CD4-positive, alpha-beta T cell treated with Interleukin-15 for 1 hour (primary cell): ENCODE measurements around the gene ZEB2.

Experiments used
- DNase-seq: peaks from one replicate; pipeline ENCODE4 v3.0.0-alpha.2; 2020

ZEB2 gene

DNA sequence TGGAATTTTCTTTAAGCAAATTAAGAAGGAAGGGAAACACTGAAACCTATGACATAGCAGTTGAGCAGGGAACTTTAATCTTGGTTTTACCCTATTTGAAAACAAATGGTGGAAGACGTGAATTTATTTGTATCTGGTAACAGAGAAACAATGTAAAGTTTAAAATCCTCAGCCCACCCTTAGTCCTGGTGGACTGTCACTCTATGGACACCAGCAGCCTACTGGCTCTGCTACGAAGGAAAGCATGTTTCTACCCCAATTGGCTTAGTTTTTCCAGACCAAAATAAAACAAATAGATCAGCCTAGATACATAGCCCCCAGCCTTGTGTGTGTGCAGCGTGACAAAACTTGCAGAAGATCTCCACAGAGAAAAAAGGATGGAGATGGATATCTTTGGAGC, 7.4 kb downstream of the ZEB2 start:
- DNase-seq: no peak

GRCh38 chr2:144511937-144512336, 8.0 kb downstream of the ZEB2 start:
- DNase-seq: no peak

DNA sequence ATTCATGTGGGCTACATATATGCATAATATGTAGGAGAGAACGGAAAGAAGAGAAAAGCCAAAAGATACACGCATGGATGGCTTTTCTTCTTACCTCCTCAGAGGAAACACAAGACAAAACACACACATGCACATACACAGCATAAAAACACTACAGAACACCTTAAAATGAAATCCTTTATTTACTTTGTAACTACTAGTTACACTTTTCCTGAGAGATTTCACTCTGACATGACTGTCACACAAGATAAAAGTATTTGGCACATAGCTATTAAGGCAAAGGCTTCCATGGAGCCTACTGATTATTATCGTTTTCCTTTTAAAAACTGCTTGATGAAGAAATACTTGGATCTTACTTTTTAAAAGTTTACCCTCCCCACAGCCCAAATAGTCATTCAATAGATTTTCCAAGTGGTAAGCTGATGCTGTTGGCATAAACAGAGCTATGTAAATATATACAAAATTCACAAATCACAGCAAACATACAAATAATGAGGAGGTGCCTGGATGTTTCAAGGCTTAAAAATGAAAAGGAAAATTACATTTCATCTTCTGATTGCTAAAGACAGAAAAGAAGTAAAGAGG, 8.6 kb downstream of the ZEB2 start:
- no peak for DNase-seq

GRCh38 chr2:144510294-144510991, 9.5 kb downstream of the ZEB2 start:
- peak; percentile 75 for DNase-seq

DNA sequence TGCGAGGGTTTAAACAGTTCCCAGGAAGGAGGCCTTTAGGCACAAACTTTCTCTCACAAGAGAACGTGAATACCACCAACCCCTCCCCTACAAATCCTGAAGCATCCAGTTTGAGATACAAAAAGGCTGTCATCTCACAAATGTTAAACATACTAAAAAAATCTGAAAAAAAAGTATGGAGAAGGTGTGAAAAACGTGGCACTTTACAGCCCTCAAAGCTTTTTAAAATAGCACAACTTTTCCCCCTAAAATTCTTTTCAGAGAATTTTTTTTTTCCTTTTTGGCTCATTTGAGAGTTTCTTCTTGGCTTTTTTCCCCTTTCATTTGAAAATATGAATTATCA, 10.1 kb downstream of the ZEB2 start:
- no peak for DNase-seq

GRCh38 chr2:144509001-144509878, 10.7 kb downstream of the ZEB2 start:
- DNase-seq: no peak

- peak; percentile 47 for DNase-seq
Observed at GRCh38 chr2:144508172-144508851, 11.6 kb downstream of the ZEB2 start.

DNA sequence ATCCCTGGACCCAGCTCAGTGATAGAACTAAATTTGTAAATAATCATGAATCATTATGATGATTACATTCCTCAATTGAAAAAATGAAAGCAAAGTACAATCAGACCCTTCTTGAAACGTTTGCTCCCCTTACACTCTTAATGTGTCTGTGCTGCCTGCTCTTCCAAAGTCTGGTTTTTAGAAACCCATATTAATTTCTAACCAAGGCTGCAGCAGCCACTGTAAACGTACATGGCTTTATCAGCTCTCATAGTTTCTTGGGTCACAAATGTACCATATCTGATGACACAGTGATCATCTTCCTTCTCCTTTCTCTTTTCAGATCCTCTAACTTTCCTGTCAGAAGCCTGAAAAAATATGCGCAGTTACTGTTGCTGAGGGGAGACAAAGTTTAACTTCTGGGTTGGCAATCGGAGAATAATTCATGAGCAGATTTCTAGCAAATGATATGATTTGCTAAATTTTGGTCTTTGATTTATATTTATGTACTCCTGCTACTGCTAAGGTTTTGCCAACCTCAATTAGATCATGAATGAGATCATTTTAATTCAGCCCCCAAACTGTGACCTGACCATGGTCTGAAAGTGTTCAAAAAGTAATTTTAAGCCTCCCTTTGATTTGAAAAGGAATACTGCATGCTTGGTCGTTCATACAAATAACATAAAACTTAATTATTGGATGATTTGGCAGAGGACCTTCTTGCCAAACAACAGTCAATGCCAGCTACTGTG, 12.3 kb downstream of the ZEB2 start:
- no peak for DNase-seq

- peak; percentile 53 for DNase-seq
Observed at GRCh38 chr2:144505245-144505831, 14.6 kb downstream of the ZEB2 start.

DNA sequence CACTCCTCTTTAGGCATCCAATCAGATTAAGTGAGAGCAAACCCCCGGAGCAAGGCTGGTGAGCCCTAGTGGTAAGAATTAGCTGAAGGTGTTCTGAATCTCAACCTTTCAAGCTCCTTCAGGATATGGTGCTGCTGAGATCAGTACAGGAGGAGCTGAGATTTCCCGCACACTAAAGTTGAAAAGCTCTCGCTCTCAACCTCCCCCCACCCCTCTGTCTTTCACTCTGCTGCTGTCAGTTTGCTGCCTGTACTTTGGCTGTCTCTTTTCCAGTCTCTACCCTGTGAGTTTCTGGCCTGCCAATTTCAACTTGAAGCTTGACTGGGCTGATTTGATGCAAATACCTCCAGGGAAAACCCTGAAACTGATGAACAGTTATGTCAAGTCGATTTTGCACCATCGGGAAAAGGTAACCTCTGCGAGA, 15.7 kb downstream of the ZEB2 start:
- no peak for DNase-seq

DNA sequence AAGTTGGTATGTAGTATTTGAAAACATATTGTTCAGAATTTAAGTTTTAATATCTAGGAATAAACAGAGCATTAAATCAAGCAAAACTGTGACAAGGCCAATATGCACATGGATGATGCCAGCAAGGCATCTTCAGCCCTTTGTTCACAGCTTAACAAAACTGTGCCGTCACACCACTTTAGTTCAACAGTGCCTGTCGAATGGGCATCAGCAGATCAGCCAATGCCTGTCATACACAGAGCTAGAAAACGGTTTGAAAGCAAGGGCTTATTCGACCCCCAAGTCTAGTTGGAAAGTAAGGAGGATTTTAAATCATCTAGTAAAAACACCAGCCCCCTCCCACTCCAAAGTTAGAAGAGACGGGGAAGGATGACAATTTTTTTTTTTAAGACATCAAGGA, 16.7 kb downstream of the ZEB2 start:
- no peak for DNase-seq

DNA sequence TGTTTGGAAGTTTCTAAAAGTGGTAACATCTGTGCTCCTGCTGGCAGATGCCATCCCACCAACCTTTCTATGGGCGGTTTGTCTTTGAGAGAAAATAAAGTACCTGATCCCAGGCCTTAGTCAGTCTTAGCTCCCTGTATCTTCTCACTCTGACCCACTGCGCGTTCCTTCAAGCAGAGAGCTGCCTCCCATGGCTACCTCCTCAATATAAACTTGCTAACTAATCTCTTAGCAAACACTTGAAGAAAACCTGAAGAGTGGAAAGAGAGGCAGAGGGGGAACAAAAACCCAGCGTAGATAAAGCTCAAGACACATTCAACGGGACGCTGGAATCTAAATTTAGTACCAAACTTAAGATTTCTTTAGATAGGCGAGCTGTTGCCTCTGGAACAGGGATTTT, 17.6 kb downstream of the ZEB2 start:
- no peak for DNase-seq

DNA sequence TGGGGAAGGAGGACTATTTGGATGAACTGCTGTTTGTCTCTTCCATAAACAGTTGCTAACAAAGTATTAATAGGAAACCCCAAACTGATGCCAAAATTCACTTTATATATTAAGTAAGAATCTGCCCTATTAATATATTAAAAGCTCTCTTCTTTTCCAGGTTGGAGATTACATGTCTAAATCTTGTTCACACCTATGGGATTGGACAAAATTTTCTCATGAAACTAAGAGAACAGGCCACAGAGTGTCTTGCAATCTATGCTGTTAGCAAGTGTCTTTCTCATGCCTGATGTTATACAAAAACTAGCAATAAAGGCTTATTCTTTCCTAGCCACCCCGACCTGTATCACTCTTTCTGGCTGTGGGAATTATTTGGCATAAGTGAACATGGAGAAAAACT, 18.3 kb downstream of the ZEB2 start:
- no peak for DNase-seq

DNA sequence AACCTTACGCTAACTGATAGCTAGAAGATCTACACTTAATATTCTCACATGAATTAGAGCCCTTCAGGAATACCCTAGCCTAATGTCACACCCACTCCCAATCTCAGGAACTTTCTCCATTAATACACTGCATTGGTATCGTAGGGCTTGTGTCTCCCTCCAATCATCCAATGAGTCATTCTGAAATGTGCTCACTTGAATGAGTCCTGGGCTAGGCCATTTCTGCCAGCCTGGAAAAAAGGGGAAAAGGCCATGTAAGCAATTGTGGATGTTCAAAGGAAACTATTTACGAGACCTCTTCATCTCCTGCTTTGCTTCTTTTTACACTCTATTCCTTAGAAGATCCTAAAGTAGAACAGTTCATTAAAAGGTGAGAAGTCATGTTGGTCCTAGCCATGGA, 18.8 kb downstream of the ZEB2 start:
- DNase-seq: no peak

DNA sequence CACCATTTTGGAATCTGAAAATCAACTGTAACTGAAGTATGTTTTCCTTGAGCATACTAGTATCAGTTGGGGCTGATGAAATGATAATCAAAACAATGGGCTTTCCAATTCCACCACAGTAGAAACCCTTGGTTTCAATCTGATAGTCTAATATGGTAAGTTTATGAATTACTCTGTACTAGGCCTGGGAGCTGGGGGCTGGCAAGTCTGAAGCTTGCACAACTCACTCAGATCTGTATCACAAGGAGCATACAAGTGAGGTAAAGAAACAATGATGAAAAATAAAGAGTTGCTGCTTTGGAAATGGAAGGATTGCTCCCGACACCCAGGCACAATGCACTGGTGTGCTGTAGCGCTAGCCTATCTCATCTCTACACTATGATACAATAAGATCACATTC, 19.4 kb downstream of the ZEB2 start:
- DNase-seq: no peak

DNA sequence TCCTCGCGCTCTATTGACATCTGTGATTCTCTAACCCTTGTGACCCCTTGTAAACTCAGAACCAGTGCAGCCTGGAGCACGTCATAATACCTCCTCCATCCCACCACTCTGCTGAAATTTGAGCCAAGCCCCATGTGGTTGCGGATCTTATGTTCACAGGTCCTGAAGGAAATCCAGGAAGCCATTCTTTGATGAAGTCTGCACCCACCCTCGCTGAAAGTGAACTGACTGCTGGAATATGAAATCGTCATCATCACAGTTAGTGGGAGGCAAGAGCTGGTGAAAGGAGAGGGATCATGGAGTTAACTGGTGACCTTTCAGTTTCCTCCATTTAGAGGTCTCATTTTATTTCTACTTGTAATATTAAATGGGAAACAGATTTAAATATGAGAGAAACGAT, 21.6 kb downstream of the ZEB2 start:
- no peak for DNase-seq

DNA sequence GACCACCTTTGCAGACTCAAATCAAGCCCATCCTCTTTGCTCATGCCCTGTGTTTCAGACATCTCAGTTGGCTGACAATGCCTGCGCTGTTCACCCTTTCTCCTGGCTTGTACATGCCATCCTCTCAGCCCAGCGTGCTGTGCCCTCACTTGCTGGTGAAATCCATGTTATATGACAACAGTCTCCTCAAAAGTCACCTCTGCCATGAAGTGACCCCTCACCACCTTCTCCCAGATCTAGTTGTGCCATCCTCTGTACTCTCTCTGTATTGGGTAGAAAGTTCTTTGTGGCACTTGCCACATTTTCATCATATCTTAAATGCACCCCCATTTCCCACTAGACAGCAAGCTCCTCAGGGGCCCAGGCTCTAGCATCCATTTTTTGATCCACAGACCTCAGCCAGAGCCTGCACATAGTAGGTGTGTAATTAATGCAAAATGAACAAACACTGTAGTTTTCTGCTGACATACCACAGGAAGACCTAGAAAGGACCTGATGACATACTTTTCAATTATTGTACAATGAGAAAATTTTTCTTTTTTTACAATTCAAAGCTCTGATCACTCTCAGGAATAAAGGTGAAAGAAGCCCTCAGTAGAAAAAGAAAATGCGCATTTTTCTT, 22.8 kb downstream of the ZEB2 start:
- DNase-seq: no peak

DNA sequence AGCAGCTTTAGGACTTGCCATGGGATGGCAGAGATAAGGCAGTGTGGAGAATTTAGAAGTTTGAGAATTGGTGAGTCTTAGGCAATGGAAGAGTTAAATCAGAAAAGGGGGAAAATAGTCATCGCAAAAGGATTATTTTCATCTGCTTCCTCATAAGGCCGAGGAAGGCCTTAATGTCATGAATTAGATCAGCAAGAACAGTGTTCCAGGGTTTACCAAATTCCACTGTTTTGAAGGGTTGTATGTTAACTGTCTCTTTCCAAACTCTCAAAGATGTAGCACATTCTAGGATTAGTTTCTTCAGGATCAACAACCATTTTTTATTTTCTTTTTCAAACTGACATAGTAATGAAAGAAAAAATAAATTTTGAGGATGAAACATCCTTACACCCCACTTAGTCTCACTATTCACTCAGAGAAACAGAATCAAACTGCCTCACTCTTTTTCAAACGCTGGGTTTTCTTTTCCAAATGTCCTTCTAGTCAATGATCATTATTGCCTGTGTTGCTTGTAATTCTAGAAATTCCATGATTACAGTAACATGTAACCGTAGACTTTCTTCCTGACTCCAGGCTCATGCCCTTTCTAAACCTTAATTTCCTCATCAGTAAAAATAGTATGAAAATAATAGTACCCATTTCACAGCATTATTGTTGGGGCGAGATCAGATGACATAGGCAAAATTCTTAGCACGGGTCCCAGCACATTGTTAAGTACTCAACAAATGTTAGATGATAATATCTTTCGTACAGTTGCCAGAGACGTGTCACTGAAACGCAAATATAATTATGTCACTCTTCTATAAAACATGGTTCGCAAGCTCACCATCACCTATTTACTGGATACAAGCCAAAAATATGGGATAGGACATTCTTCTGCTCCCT, 23.6 kb downstream of the ZEB2 start:
- DNase-seq: no peak

DNA sequence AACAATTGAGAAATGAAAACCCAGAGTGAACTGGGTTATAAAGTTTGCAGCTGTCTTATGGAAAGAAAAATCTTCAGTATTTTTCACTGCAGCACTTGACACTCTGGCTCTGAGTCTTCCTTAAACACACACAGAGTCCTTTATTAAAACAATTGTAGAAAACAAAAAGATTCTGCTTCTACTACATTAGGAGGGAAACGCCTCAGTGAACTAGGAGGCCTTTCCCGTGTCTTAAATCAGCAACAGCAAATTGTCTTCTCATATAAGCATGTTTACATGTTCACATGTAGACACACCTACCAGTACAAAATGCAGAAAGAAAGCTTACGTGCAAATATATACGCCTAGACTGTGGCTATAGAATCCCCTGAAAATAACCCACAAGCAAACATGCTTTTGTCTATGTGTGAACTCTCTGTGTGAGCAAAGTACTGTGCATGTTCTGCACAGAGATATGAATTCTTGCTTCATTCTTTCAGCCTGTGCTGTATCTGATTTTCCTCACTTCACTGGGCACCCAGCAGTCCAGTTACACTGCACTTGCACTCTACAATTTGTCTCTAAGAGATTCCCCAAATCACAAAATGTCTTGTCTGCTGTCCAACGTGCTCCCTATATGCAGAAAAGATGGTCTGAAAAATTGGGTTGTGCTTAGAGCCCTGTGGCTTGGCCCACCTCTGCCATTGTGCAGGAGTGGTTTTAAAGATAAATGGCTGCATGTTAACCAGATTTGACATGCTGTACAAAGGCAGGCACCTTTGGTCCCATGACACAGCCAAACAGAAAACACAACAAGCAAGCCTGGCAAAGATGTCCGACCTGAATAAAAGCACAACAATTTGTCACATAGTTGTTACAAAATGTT, 24.5 kb downstream of the ZEB2 start:
- DNase-seq: no peak
